Measurements from ENCODE around the gene COA3. TPM values are rescaled to one million over a fixed set of nuclear protein-coding genes. Genes with fewer than 3 reads are reported as not detected.

COA3 gene
- total RNA-seq, 5 donors from 2014 or later (not counting 1 experiment from before 2014, with no cell fraction given): 7.9 to 32.4 (median 29.8) TPM

DNA sequence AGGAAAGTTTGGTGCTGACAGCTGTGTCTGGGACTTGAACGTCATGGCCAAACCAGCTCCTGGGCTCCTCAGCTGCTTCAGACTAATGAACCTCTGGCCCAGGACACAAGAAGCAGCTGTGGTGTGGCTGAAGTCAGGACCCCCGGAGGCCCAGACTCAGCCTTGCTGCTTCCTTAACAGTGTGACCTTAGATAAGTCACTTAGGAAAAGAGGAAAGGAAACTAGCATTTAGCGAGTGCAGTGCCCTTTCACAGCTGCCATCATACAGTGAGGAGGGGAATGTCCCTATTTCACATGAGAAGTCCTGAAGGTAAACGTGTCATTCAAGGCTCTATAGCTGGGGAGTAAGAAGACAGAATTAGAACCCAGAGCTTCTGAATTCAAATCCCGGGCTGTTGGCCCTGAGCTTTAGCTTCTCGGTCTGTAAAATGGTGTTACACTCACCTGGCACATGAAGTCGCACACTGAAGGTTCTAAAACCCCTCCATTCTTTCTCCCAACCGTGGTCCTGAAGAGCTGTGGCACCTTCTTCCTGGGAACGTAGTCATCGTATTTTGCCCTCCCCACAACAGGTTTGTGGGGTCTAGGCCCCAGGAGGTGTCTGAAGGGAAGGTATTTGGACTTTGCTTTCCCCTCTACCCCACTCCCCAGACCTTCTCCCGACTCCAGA, 38.4 kb downstream of the COA3 start:
- DNase-seq: no peak
- Histone ChIP-seq H3K4me3 (ENCODE audit: control insufficient read depth in 1 of 2, extremely low read depth in 1 of 2, low read length in 1 of 2) (no peak overlapping the region), H3K27me3 (replicated peaks in 1 of 2; ENCODE audit: control insufficient read depth in 2 of 2, extremely low read depth in 1 of 2, insufficient read depth in 2 of 2, low read length in 1 of 2) (peaks cover 7 to 57% of the 10 kb centered on the region in 2 experiments), H3K4me1 (ENCODE audit: control insufficient read depth in 1 of 2, extremely low read depth in 1 of 2, insufficient read depth in 2 of 2, low read length in 2 of 2) (peaks cover 0 to 14% of the 10 kb centered on the region in 2 experiments), H3K27ac (ENCODE audit: low read length) (no peak overlapping the region), H3K9me3 (no peaks in the 10 kb centered on the region), H3K36me3 (ENCODE audit: control insufficient read depth in 2 of 2, extremely low read depth in 1 of 2, insufficient read depth in 1 of 2, low read length in 1 of 2) (no peaks in the 10 kb centered on the region)
- Mint-ChIP-seq H3K36me3 (no peaks in the 10 kb centered on the region), H3K27ac (no peak overlapping the region), H3K9me3 (no peaks in the 10 kb centered on the region), H3K4me3 (peak overlapping the region; percentile 17 to 61 (median 51)), H3K27me3 (peaks cover 53 to 68% of the 10 kb centered on the region in 2 donors), H3K4me1 (peaks cover 0 to 14% (median 9%) of the 10 kb centered on the region in 3 donors)
- ChIA-PET POLR2A (no interaction called here), CTCF (interaction anchor here in 1 of 2 donors (0.5 to 0.6 kb wide), 2 partner anchors 158 to 390 kb away, joined by 4 to 6 read pairs; no protein-coding TSS in a partner anchor)
- 65% methylated on average over 7 of the region's 11 CpGs for WGBS (ENCODE audit: insufficient coverage)
- ATAC-seq (replicated peaks in 1 of 4): no peak

DNA sequence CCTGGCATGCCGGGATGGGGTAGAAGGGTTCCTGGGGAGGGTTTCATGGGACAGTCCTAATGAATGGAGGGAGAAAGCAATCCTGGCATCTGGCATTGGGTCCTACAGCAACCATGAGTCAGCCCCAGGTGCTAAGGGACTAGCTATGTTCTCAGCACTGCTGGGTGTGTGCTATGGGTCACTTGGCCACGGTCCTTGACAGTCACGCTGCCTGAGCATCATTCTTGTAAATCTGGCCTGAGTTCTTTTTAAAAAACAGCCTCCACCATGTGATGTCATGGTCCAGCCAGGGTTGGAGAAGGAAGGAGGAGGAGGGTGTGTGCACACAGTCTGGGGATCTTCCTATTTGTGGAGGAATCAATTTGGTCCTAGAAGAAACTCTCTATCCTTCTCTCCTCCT, 43.7 kb downstream of the COA3 start:
- Histone ChIP-seq H3K4me1 (ENCODE audit: control insufficient read depth in 1 of 2, extremely low read depth in 1 of 2, insufficient read depth in 2 of 2, low read length in 2 of 2) (no peaks in the 10 kb centered on the region), H3K27me3 (replicated peaks in 1 of 2; ENCODE audit: control insufficient read depth in 2 of 2, extremely low read depth in 1 of 2, insufficient read depth in 2 of 2, low read length in 1 of 2) (peaks cover 2 to 38% of the 10 kb centered on the region in 2 experiments), H3K27ac (ENCODE audit: low read length) (no peak overlapping the region), H3K9me3 (no peaks in the 10 kb centered on the region), H3K4me3 (ENCODE audit: control insufficient read depth in 1 of 2, extremely low read depth in 1 of 2, low read length in 1 of 2) (no peak overlapping the region), H3K36me3 (ENCODE audit: control insufficient read depth in 2 of 2, extremely low read depth in 1 of 2, insufficient read depth in 1 of 2, low read length in 1 of 2) (no peaks in the 10 kb centered on the region)
- Mint-ChIP-seq H3K9me3 (no peaks in the 10 kb centered on the region), H3K27ac (no peak overlapping the region), H3K27me3 (peaks cover 27 to 45% of the 10 kb centered on the region in 2 donors), H3K4me3 (no peak overlapping the region), H3K4me1 (no peaks in the 10 kb centered on the region), H3K36me3 (no peaks in the 10 kb centered on the region)
- no peak for DNase-seq
- ChIA-PET POLR2A (no interaction called here), CTCF (no interaction called here)
- ATAC-seq (replicated peaks in 1 of 4): no peak
- WGBS (ENCODE audit: insufficient coverage): 100% methylated on average over 1 of the region's 3 CpGs

DNA sequence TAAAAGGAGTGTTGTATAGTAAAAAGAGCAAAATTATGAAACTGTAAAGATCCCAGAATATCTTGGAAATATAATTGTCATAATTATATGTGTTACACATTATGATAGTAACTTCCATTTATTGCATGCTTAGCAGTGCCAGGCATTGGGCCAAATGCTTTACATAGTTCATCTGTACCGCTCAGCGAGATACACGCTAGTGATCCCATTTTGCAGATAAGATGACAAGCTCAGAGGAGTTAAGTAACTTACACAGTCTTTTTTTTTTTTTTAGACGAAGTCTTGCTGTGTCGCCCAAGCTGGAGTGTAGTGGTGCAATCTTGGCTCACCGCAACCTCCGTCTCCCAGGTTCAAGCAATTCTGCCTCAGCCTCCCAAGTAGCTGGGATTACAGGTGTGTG, 46.9 kb downstream of the COA3 start:
- Mint-ChIP-seq H3K4me3 (no peak overlapping the region), H3K4me1 (no peaks in the 10 kb centered on the region), H3K27ac (no peak overlapping the region), H3K27me3 (peaks cover 26 to 35% of the 10 kb centered on the region in 2 donors), H3K9me3 (no peaks in the 10 kb centered on the region), H3K36me3 (no peaks in the 10 kb centered on the region)
- no peak for ATAC-seq (replicated peaks in 1 of 4)
- Histone ChIP-seq H3K4me1 (ENCODE audit: control insufficient read depth in 1 of 2, extremely low read depth in 1 of 2, insufficient read depth in 2 of 2, low read length in 2 of 2) (no peaks in the 10 kb centered on the region), H3K27ac (ENCODE audit: low read length) (no peak overlapping the region), H3K4me3 (ENCODE audit: control insufficient read depth in 1 of 2, extremely low read depth in 1 of 2, low read length in 1 of 2) (no peak overlapping the region), H3K36me3 (ENCODE audit: control insufficient read depth in 2 of 2, extremely low read depth in 1 of 2, insufficient read depth in 1 of 2, low read length in 1 of 2) (no peaks in the 10 kb centered on the region), H3K9me3 (no peaks in the 10 kb centered on the region), H3K27me3 (replicated peaks in 1 of 2; ENCODE audit: control insufficient read depth in 2 of 2, extremely low read depth in 1 of 2, insufficient read depth in 2 of 2, low read length in 1 of 2) (peaks cover 0 to 39% of the 10 kb centered on the region in 2 experiments)
- WGBS (ENCODE audit: insufficient coverage): 87% methylated on average over 4 of the region's 7 CpGs
- CTCF ChIA-PET: interaction anchor here in 1 of 2 donors (0.6 kb wide), 1 partner anchor 11 kb away, joined by 4 read pairs; no protein-coding TSS in a partner anchor
- no peak for DNase-seq
- POLR2A ChIA-PET: interaction anchor here in 1 of 2 donors (0.6 kb wide), 1 partner anchor 112 kb away, joined by 4 read pairs; no protein-coding TSS in a partner anchor

- H3K27me3 Mint-ChIP-seq: peaks cover 19 to 32% of the 10 kb centered on the region in 2 donors
- POLR2A ChIA-PET: interaction anchor here in 1 of 2 donors (0.6 kb wide), 1 partner anchor 16 kb away, joined by 3 read pairs; no protein-coding TSS in a partner anchor
- WGBS (ENCODE audit: insufficient coverage): 0% methylated on average over 2 of the region's 3 CpGs
Observed at GRCh38 chr17:42750739-42751344, 47.7 kb downstream of the COA3 start.

GRCh38 chr17:42748908-42749798, 49.4 kb downstream of the COA3 start:
- no peak overlapping the region for H3K27ac ChIP-seq (ENCODE audit: low read length)
- H3K36me3 Mint-ChIP-seq: no peaks in the 10 kb centered on the region
- H3K27ac Mint-ChIP-seq: no peak overlapping the region
- peaks cover 10 to 19% of the 10 kb centered on the region in 2 donors for H3K27me3 Mint-ChIP-seq
- ChIA-PET CTCF (interaction anchor here in 1 of 2 donors (1.1 kb wide), 1 partner anchor 14 kb away, joined by 3 read pairs; no protein-coding TSS in a partner anchor), POLR2A (no interaction called here)
- no peaks in the 10 kb centered on the region for H3K9me3 Mint-ChIP-seq
- H3K4me3 ChIP-seq (ENCODE audit: control insufficient read depth in 1 of 2, extremely low read depth in 1 of 2, low read length in 1 of 2): no peak overlapping the region
- ATAC-seq (replicated peaks in 1 of 4) (no peak), DNase-seq (no peak)
- no peak overlapping the region for H3K4me3 Mint-ChIP-seq
- H3K4me1 Mint-ChIP-seq: peaks cover 8 to 9% (median 8%) of the 10 kb centered on the region in 3 donors
- no peaks in the 10 kb centered on the region for H3K36me3 ChIP-seq (ENCODE audit: control insufficient read depth in 2 of 2, extremely low read depth in 1 of 2, insufficient read depth in 1 of 2, low read length in 1 of 2)
- H3K9me3 ChIP-seq: no peaks in the 10 kb centered on the region
- H3K4me1 ChIP-seq (ENCODE audit: control insufficient read depth in 1 of 2, extremely low read depth in 1 of 2, insufficient read depth in 2 of 2, low read length in 2 of 2): peaks cover 4 to 9% of the 10 kb centered on the region in 2 experiments
- H3K27me3 ChIP-seq (replicated peaks in 1 of 2; ENCODE audit: control insufficient read depth in 2 of 2, extremely low read depth in 1 of 2, insufficient read depth in 2 of 2, low read length in 1 of 2): peaks cover 0 to 30% of the 10 kb centered on the region in 2 experiments
- WGBS (ENCODE audit: insufficient coverage): 78% methylated on average over 6 of the region's 11 CpGs

More at GRCh38 chr17:42750739-42751344, 47.7 kb downstream of the COA3 start:
- CTCF ChIA-PET: interaction anchor here in 1 of 2 donors (0.6 kb wide), 1 partner anchor 787 kb away, joined by 4 read pairs; no protein-coding TSS in a partner anchor
- Histone ChIP-seq H3K36me3 (ENCODE audit: control insufficient read depth in 2 of 2, extremely low read depth in 1 of 2, insufficient read depth in 1 of 2, low read length in 1 of 2) (no peaks in the 10 kb centered on the region), H3K27ac (ENCODE audit: low read length) (no peak overlapping the region), H3K4me1 (ENCODE audit: control insufficient read depth in 1 of 2, extremely low read depth in 1 of 2, insufficient read depth in 2 of 2, low read length in 2 of 2) (no peaks in the 10 kb centered on the region), H3K27me3 (replicated peaks in 1 of 2; ENCODE audit: control insufficient read depth in 2 of 2, extremely low read depth in 1 of 2, insufficient read depth in 2 of 2, low read length in 1 of 2) (peaks cover 0 to 38% of the 10 kb centered on the region in 2 experiments), H3K4me3 (ENCODE audit: control insufficient read depth in 1 of 2, extremely low read depth in 1 of 2, low read length in 1 of 2) (no peak overlapping the region), H3K9me3 (no peaks in the 10 kb centered on the region)
- Mint-ChIP-seq H3K36me3 (no peaks in the 10 kb centered on the region), H3K9me3 (no peaks in the 10 kb centered on the region), H3K4me1 (no peaks in the 10 kb centered on the region), H3K4me3 (no peak overlapping the region), H3K27ac (no peak overlapping the region)
- DNase-seq (no peak), ATAC-seq (replicated peaks in 1 of 4) (no peak)
